ENCODE results near the gene LRIT2.

Gene LRIT2, protein sequence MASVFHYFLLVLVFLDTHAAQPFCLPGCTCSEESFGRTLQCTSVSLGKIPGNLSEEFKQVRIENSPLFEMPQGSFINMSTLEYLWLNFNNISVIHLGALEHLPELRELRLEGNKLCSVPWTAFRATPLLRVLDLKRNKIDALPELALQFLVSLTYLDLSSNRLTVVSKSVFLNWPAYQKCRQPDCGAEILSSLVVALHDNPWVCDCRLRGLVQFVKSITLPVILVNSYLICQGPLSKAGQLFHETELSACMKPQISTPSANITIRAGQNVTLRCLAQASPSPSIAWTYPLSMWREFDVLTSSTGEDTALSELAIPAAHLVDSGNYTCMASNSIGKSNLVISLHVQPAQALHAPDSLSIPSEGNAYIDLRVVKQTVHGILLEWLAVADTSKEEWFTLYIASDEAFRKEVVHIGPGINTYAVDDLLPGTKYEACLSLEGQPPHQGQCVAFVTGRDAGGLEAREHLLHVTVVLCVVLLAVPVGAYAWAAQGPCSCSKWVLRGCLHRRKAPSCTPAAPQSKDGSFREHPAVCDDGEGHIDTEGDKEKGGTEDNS

DNA sequence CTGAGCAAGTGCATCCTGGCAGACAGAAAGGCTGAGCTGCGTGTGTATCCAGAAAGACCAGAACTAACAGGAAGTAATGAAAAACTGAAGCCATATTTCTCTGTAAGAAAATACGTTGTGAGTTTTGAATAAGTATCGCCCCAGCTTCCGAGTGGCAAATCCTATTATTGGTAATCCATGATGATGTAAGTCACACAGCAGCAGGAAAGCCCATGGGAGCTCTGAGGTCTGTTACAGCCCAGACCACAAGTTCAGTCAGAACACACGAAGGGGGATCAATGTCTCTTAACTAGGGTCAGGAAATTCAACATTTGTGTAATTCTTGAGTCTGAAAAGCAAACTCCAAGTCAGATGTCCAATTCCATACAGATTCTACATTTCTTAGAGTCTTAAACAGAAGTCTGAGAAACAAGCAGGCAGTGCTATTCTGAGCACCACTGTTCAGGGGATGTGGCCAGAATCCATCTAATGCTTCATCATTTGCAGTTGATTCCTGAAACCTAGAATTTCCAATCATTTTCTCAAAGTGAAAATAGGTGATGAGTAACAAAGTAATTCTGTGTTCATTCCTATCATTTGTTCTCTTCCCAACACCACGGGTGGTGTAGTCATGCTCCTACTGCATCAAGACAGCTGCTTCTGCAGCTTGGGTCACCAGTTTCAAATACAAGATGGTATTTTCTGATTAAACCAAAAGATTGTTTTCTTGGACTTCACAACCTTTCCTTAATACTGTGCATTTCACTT lies at the start of gene LRIT2:
LRIT2 (minus strand) TSS at position 118 of the 747 bp plus-strand sequence; CDS start at position 94, 24 bp downstream.
- no peak for DNase-seq (ENCODE audit: extremely low read depth, low read depth)

GRCh38 chr10:84270708-84271107 lies 45.4 kb upstream of the LRIT2 start:
- DNase-seq (ENCODE audit: extremely low read depth, low read depth): no peak
- no peak for TF ChIP-seq CTCF (IDR thresholded peaks at IDR 0.05; ENCODE audit: low read depth, low read length)

More for the DNA sequence above, at the start of gene LRIT2:
- no peak for TF ChIP-seq CTCF (IDR thresholded peaks at IDR 0.05; ENCODE audit: low read depth, low read length)

- peak; percentile 22 for DNase-seq (ENCODE audit: extremely low read depth, low read depth)
- TF ChIP-seq CTCF (IDR thresholded peaks at IDR 0.05; ENCODE audit: low read depth, low read length): no peak
These were observed 44.4 kb upstream of the LRIT2 start for GRCh38 chr10:84269773-84270172.

- no peak for TF ChIP-seq CTCF (IDR thresholded peaks at IDR 0.05; ENCODE audit: low read depth, low read length)
- DNase-seq (ENCODE audit: extremely low read depth, low read depth): no peak
These were observed 43.8 kb upstream of the LRIT2 start for GRCh38 chr10:84269162-84269561.

DNA sequence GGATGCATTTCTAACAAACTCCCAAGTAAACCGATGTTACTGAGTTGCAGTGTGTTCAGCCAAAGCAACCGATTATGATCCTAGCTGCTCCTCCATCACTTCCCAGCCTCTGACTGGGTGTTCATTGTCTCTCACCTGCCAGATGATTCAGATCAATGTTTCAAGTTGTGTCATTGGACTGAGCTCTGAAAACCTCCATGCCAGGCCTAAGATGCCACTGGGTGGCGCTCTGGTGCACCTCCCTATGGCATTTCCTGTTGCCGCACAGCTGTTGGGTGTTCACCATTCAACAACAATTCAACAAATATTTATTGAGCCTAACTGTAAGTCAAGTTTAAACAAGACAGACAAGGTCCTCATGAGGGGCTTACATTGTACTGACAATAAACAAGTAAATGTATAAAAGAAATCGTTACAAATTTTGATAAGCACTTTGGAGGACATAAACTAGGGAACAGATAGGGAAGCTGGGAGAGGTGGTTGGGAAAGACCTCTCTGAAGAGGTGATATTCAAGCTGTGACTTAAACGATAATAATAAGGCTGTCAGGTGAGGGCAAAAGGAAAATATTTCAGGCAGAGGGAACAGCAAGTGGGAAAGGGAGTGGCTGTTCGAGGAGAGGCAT lies 42.3 kb upstream of the LRIT2 start:
- DNase-seq (ENCODE audit: extremely low read depth, low read depth): no peak
- peak; percentile 59 for TF ChIP-seq CTCF (IDR thresholded peaks at IDR 0.05; ENCODE audit: low read depth, low read length)

- no peak for DNase-seq (ENCODE audit: extremely low read depth, low read depth)
- no peak for TF ChIP-seq CTCF (IDR thresholded peaks at IDR 0.05; ENCODE audit: low read depth, low read length)
These were observed 40.1 kb upstream of the LRIT2 start for GRCh38 chr10:84265418-84265817.
